Measurements from ENCODE around the gene JARID2.
"Not testable (repeated sequence)": the region's sequence is repeated elsewhere in the genome, so short reads cannot be mapped to it uniquely, and the experiment has no call there.

Gene JARID2

DNA sequence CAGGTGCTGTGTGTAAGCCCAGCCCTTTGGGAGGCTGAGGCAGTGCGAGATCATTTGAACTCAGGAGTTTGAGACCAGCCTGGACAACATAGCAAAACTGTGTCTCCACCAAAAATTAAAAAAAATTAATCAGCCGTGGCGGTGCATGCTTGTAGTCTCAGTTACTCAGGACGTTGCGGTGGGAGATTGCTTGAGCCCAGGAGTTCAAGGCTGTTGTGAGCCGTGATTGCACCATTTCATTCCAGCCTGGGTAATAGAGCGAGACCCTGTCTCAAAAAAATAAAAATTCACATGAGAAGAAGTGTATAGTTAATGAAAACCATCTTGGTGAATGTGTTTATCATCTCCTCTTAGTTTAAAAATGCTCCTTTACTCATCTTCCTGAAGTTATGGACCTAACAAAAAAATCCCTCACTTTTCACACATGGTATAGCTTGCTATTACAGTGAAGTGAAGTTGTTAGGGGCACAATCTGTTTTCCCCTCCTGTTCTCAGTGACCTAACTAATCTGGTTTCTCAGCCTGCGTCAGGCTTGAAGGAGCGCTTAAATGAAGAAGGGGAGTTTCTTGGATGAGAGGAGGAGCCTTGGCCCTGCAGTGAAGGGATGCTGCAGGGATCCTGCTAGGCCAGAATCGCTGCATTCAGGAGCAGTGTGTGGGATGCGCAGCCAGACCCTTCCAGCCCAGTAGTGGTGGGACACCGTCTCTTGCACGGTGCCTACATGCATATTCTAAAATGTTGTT is 45.3 kb downstream of the JARID2 start:
- DNase-seq, result no peak

DNA sequence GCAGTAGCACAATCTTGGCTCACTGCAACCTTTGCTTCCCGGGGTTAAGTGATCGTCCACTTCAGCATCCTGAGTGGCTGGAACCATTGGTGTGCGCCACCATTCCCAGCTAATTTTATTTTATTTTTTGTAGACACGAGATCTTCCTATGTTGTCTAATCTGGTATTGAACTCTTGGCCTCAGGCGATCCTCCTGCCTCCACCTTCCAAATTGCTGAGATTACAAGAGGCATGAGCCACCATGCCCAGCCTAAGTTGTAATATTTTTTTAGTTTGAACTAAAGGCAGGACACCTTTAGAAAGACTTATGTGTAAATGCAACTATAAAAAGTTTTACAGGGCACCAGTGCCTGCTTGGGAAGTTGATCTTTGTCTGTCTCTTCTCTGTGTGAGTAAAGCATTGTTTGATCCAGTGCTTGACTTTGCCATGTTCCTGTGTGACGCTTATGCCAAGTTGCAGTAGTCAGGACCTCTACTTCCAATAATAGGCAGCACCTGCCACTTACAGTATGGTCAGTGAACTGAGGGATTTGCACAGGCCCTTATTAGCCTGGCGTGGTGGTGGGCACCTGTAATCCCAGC is 46.9 kb downstream of the JARID2 start:
- DNase-seq, result no peak

DNA sequence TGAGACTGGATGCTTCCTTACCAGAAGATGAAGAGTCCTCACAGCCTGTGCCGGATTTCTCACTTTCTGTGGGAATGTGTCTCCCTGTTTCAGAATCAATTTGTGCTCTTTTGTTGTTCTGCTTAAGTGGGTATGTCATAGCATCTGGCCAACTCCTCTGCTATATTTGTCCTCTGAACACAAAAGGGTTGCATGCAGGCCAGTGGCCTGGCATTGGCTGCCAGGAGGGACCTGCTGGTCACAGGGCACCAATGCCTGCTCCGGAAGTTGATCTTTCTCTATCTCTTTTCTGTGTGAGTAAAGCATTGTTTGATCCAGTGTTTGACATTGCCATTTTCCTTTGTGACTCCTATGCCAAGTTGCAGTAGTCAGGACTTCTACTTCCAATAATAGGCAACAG is 47.8 kb downstream of the JARID2 start:
- DNase-seq, result no peak

DNA sequence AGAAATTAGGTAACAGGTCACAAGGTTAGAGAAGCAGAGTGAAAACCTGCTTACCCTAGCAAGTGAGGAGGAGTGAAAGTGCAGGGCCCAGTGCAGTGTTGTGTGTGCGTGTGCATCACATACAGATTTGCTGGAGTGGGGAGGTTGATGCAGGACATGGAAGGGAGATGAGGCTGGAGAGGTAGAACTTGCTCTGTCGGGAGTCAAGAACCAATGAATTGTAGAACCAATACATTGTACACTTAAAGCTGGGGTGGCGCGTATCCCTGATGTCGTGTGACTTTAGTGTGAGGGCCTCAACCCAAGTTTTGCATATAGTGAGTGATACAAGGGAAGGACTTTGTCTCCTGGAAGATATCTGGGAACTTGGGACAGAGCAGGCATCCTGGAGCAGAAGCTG is 48.6 kb downstream of the JARID2 start:
- no peak for DNase-seq

DNA sequence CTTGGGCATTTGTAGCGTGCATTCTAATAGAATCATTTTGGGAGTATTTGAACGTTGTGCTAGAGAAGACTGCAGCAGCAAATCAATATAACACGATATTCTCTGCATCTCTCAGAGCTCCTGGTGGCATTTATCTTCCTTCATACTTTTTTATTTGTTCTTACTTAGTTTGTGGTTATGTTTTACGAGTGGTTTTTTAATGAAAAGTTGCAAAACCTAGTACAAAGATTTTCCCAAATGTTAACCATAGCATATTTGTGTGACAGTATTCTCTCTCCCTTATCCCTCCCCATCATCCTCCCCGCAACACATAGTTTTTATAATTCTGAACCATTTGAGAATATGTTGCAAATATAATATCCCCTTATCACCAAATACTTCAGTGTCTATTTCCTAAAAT is 50.4 kb downstream of the JARID2 start:
- no peak for DNase-seq

DNA sequence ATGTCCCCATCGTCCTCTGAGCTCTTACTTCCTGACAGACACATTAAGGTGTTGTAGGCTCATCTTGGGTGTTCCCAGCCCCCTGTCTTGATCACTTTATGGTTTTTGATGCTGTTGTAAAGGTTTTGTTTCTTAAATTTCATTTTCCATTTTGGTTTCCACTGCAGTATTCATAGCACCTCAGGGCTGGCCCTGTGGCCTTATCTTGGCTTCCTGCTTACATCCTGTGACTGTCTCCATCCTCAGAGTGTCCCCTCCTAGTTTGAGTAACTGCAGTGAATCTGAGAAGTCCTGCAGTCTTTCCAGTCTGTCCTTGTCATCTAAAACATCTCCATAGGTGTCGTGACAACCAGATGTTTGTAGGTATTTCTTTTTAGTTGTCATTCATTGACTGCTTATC is 50.9 kb downstream of the JARID2 start:
- no peak for DNase-seq

DNA sequence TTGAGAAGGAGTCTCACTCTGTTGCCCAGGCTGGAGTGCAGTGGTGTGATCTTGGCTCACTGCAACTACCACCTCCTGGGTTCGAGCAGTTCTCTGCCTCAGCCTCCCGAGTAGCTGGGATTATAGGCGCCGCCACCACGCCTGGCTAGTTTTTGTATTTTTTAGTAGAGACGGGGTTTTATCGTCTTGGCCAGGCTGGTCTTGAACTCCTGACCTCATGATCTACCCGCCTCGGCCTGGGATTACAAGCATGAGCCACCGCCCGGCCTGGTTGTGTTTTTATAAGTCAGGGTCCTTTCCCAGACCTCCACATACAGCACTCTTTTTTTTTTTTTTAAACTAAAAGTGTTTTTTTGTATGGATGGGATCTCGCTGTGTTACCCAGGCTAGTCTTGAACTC is 51.3 kb downstream of the JARID2 start:
- not testable (repeated sequence) for DNase-seq

DNA sequence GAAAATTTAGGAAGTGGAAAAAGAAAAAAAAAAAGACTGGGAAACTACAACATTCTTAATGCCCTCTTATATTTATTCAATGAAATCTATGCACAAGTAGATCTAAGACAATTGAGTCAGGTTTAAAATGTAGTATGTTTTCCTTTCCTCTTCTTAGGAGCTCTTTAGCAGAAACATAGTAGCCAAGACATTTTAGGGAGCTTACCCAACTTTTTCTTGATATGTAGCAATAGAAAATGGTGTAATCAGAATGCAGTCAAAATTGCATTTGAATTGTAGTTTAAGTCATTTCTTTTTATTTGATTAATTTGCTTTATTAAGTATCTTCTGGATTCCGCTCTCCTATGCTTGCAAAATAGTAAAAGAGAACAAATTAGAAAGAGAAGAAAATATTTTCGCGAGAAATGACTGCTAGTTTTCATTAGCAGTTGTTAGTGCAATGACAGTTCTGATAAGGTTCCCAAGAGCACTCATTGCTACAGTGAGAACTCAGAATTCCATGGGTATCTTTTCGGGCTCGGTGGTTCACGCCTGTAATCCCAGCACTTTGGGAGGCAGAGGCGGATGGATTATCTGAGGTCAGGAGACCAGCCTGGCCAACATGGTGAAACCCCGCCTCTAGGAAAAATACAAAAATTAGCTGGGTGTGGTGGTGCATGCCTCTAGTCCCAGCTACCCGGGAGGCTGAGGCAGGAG is 52.2 kb downstream of the JARID2 start:
- no peak for DNase-seq

DNA sequence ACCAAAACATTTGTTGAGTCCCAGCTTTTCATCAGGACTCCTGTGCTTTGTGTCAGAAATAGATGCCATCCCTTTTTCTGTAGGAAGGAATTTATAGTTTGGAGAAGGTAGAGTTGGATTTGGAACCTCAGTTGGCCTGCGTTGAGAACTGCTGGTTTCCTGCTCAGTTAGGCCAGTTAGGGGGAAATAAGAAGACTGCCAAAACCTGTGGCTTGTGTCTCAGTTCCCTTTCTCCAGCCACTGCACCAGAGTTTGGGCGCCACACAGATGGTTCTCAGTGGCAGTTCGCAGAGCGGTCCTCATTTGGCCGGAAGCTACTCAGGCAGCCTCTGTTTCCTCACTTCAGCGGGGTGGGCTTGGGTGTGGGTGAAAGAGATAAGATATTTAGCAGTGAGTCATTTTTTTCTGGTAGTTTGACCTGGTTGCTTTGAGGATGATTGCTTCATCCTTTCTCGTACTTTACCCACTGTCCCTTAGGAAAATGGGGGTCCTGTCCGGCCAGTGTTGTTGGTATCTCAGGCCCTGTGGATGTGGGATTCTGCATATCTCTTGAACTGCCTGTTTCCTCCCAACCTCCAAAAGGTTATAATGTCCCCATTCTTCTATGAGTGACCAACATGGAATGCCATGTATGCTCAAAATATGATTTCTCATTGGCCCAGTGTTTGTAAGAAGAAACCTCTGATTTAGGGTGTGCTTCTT is 53.7 kb downstream of the JARID2 start:
- peak; percentile 38 for DNase-seq

DNA sequence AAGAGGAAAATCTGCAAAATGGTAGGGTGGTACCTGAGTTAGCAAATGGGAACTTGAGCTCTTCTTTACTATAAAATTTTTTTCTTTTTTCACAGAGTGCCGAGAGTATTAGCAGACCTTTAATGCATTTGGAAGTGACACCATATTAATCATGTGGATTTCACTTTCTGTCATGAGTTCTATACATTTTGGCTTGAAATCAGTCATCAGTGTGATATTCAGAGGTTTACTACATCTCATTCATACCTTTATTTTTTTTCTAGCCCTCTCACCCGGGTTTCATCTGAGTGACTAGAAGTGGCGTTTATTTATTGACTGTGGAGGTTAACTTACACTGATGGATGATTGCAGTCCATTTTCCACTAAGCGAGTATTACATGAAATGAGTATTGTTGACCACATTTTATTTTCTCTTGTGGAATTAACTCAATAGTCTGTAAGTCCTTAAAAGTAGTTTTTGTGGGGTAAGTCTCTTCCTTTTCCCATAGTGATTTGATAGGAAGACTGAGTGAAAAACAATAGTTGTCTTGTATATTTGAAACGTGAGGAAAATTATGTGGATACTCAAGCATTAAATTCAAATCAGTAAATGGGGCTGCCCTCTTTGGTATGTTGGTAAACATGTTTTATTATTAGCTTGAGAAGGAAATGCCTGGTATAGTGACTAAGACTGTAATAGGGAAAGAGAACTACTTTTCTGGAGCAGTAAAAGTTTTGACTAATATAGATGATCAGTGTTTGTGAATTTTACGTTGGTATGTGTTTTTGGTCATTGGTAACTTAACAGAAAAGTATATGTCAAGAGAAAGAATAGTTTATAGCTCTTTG is 55.5 kb downstream of the JARID2 start:
- DNase-seq, result no peak

DNA sequence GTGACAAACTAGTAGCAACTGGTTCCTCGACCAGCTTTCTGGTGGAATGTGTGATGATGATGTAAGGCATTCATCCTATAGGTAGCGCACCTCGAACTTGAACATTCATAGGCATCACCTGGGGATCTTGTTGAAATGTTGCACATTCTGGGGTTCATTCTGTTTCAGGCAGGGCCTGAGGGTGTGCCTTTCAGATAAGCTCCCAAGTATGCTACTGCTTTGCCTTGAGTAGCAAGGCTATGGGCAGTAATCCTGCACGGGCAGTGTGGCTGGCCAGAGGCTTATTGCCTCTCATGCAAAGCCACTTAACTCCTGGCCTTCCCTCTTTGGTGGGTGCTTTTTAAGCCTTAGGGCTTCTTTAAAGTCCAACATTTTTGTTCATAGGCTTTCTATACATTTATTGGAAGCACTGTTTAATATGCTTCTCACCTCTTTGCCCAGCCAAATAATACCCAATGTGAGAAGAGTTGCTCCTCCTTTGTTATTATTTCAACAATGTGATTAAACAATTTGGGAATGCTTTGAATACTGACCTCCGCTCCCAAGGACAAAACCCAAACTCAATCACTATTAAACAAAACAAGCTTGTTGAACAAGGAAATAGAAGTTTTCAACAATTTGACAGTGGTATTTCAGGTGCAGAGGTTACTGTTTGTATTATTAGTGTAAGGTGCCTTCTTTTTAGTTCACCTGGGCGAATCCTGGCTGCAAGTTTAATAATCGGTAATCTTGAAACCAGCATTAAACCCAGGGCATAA is 57.5 kb downstream of the JARID2 start:
- DNase-seq, result no peak

DNA sequence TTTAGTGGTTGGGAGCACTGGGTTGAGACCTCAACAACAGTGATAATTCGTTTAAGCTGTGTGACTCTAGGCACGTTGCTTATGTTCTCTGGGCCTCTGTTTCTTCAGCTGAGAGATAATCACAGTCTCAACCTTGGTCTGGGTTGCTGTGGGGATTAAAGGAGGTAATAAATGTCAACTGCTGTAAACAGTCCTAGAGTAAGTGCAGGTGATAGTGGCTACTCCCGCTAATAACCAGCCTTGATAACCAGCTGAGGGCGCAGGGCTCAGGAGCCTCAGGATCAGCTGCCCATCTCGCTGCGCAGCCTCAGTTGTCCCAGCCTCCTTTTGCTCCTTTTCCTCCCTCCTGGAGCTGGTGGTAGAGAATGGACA is 58.0 kb downstream of the JARID2 start:
- no peak for DNase-seq

DNA sequence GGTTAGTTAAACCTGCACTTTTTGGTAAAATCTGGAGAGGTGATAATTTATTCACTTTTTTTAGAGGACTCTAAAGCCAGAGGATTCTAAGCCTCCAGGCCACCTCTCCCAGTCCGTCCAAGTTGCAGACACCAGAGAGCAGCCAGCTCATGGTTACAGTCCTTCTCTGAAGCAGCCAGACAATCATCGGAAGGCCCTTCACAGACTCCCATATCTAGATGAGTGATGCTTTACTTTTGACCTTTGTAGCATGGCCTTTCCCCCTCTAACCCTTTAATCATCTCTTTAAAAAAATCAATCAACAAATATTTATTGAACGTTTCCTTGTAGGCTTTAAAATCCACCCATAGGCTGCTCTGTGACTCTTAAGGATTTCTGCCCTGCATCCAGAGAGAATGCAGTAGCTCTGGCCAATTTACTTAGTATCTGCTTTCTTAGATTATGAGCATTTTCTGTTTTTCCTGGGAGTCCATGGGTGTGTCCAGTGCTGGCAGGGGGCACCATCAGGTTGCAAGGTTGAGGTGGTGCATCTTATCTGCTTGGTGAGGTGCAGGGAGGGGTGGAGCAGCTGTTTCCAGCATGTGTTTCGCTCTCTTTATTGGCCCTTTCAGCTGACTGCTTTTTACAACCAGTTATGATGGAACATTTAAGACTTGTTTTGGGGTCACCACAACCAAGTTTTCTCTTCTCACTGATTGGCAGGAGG is 58.6 kb downstream of the JARID2 start:
- no peak for DNase-seq

DNA sequence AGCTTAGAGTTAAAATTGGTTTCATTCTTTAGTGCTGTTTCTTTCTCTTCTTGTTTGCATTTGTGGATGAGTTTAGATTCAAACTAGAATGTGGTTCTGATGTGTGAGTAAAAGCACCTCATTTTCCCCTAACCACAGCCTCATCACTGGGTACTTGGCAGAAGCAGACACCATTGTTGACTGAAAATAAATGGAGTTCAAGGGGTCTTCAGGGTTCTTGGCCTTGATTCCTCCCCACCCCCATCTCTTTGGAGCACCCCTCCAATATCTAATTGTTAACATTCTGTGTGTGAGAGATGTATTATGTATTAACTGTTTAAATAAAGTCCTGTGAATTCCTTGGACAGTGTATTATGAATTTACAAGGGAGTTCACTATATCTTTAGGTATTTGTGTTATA is 59.6 kb downstream of the JARID2 start:
- DNase-seq, result no peak

DNA sequence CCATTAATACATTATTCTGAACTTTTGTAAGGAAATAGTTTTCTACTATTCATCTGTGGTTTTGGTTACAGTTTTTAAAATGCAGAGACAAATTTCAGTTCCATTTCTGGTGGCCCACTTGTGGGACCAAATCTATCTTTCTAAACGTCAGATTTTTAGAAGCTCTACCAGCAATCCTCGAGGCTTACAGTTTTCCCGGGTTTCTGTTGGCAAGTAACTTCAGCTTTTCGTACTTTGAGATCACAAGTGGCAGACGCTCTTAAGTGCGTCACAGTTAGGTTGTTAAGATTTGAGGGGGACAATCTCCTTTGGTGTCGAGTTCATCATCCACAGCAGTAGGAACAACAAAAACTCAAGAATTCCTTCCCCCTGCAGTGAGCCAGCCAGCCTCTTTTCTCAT is 60.0 kb downstream of the JARID2 start:
- no peak for DNase-seq

DNA sequence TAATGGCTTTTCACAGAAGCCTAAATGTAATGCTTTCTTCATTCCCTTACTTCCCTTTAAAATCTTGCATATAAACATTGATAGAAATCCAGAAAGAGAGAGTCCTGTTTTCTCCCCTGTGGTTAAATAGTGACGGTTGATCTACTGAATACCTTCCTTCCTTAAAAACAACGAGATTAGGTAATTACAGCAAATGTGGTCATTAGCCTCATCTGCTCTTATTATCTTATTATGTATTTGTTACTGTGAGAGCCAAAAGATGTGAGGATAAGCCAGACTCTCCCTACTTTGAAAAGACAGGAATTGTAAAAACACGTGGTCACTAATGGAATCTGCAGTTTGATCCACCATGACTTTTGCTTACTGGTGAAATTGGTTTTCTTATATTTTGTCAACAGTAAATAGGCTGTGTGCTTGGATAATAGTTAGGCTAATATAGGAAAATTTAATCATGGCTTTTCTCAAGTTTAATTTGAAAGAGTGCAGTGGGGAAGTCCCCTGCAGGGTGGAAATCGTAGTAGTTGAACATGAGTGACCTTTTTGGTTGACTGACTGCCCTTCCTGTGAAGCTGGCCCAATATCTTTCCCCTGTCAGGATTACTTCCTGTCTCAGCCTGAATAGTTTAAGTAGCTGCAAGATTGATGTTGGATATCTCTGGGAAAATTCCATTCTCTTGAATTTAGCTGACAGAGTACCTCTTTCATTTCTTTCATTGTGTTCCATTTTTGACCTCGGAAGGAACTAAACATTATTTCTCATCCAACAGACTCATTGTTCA is 62.8 kb downstream of the JARID2 start:
- peak; percentile 24 for DNase-seq

DNA sequence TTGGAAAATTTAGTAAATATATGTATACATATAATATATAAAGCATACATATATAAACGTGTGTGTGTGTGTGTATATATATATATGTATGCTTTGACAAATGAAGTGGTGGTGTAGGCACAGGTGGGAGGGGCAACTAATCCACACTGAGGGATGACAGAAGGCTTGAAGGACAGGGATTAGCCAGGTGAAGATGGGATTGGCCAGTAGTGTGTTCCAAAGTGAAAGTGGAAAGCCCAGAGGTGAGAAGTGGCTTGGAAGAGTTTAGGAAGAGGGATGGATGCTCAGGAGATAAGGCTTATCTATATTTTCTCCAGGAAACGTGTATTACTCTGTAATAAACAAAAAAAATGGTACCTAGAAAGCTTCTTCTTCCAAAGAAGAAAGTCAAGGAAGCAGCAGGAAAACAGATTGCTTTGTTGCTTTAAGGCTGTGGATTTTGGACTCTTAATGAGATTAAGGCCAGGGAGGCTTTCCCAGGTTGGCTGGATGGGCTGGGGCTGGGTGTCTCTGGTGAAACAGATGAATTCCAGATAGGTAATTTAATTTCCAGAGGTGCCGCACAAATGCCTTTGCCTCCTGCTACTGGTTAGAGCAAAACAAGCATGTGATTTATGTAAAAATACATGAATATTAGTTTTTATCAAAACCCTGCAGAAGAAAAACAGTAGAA is 63.9 kb downstream of the JARID2 start:
- no peak for DNase-seq

DNA sequence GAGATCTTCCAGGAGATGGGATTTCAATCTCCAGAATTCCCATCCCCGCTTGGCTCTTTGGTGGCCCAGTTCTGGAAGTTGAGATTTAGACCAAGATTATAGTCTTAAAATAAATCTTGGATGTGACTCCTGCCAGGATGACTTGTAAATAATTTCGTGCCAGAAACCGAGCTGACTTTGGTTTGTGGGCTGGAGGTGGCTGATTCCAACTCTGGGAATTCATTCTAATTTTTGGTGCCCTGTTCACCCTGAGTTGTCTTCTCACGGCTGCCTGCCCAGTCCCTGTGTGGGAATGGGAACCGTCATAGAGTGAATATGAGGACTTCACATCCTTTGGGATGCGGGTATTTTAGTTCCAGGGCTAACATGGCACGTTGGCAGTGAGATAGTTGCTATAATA is 64.8 kb downstream of the JARID2 start:
- DNase-seq, result no peak

DNA sequence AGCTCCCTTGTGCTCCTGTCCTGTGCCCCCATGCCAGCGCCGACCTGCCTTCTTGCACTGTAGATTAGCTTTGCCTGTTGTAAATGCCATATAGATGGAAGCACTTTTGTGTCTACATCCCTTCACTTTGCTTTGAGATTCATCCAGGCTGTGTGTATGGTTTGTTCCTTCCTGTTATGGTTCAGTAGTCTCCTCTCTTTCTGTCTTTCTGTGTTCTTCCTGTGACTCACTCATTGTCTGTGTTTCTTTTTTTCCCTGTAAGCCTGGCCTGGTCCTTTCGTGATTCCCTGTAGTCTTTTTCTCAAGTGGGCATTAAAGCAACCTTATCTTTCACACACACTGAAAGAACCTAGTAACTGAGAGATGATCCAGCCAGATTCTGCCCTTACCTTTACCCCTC is 66.6 kb downstream of the JARID2 start:
- DNase-seq, result peak; percentile 27

DNA sequence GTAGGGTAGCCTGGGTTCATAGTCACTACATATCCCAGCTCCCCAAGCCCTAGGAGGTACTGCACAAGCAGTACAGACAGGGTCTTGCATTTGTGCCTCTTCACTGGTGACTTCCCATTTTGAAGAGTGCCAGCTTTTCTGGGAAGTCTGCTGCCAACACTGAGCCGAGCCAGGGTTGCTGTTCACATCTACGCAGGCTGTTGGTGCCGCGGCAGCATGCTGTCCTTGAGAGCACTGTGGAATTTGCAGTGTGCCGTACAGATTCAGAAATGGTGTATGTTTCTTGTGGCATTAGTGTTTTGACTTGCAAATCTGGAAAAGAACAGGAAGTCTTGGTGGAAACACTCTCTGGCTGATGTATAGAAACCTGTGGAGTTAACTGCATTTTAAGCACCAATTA is 67.5 kb downstream of the JARID2 start:
- no peak for DNase-seq

Data from fibroblast of skin of scalp (primary cell).